HEK293 (cell line): ENCODE measurements around the gene MECP2.
A peak's percentile ranks its signal among the peaks of the same experiment; 100 is the strongest.

Experiments used
- GLI4 ChIP-seq: fragments of 450-650 bp; formaldehyde crosslinking; IDR thresholded peaks from 2 replicates; pipeline ENCODE4 v1.5.1; 2016; ENCODE audit warnings: missing biosample characterization, missing genetic modification characterization
- SP2 ChIP-seq: fragments of 450-650 bp; formaldehyde crosslinking; IDR thresholded peaks from 2 replicates; pipeline ENCODE4 v1.5.1; 2016; ENCODE audit warnings: missing biosample characterization, missing genetic modification characterization
- ZBTB21 ChIP-seq: fragments of 450-650 bp; formaldehyde crosslinking; IDR thresholded peaks from 2 replicates; pipeline ENCODE4 v1.5.1; 2017; ENCODE audit warnings: missing biosample characterization, missing genetic modification characterization
- ZBTB8A ChIP-seq: fragments of 450-650 bp; formaldehyde crosslinking; IDR thresholded peaks from 2 replicates; pipeline ENCODE4 v1.5.1; 2016; ENCODE audit warnings: missing biosample characterization, missing genetic modification characterization
- ZFHX2 ChIP-seq: fragments of 450-650 bp; formaldehyde crosslinking; conservative IDR thresholded peaks from 2 replicates; pipeline ENCODE4 v1.5.1; 2016; ENCODE audit warnings: missing biosample characterization, missing genetic modification characterization
- ZNF433 ChIP-seq: fragments of 450-650 bp; formaldehyde crosslinking; IDR thresholded peaks from 2 replicates; pipeline ENCODE4 v1.5.1; 2016; ENCODE audit warnings: missing biosample characterization, missing genetic modification characterization, low read depth
- TF ChIP-seq, protein P1 (sequence below): fragments of 450-650 bp; formaldehyde crosslinking; IDR thresholded peaks from 2 replicates; pipeline ENCODE4 v1.5.1; 2016; ENCODE audit warnings: missing biosample characterization, missing genetic modification characterization

- TF ChIP-seq, protein P1, sequence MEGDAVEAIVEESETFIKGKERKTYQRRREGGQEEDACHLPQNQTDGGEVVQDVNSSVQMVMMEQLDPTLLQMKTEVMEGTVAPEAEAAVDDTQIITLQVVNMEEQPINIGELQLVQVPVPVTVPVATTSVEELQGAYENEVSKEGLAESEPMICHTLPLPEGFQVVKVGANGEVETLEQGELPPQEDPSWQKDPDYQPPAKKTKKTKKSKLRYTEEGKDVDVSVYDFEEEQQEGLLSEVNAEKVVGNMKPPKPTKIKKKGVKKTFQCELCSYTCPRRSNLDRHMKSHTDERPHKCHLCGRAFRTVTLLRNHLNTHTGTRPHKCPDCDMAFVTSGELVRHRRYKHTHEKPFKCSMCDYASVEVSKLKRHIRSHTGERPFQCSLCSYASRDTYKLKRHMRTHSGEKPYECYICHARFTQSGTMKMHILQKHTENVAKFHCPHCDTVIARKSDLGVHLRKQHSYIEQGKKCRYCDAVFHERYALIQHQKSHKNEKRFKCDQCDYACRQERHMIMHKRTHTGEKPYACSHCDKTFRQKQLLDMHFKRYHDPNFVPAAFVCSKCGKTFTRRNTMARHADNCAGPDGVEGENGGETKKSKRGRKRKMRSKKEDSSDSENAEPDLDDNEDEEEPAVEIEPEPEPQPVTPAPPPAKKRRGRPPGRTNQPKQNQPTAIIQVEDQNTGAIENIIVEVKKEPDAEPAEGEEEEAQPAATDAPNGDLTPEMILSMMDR (tag by site-specific recombination), result no peak
- TF ChIP-seq ZFHX2 (tag by site-specific recombination) (peak; percentile 43), SP2 (tag by site-specific recombination) (no peak), ZNF433 (tag by site-specific recombination) (no peak), ZBTB21 (tag by site-specific recombination) (no peak), GLI4 (no peak), ZBTB8A (tag by site-specific recombination) (no peak)
These were observed 43.2 kb upstream of the MECP2 start for GRCh38 chrX:154140742-154141141.
